Endothelial cell of umbilical vein (primary cell): ENCODE measurements around the gene DIS3L2.

ENCODE experiments used
- CTCF ChIP-seq, 2 donors: IDR thresholded peaks; 1 replicate in 1 of 2; 2 replicates in 1 of 2; pipeline ENCODE4 v1.5.1; 2011; ENCODE audit warnings: low read length in 2 of 2, mild to moderate bottlenecking in 2 of 2, moderate library complexity in 2 of 2, control low read depth in 1 of 2, inconsistent platforms in 1 of 2, low read depth in 1 of 2; ENCODE audit not compliant: insufficient read depth in 1 of 2; ENCODE audit errors: extremely low read depth in 1 of 2
- GATA2 ChIP-seq: IDR thresholded peaks from 2 replicates; pipeline ENCODE4 v1.7.0; 2011; ENCODE audit warnings: low read depth, mild to moderate bottlenecking, moderate library complexity, mixed read lengths, low read length; ENCODE audit not compliant: insufficient read length, insufficient read depth
- POLR2A ChIP-seq: IDR thresholded peaks from 2 replicates; pipeline ENCODE4 v1.6.1; 2012; ENCODE audit warnings: low read depth, mild to moderate bottlenecking, control low read depth, low read length
- POLR2AphosphoS5 ChIP-seq: IDR thresholded peaks from 2 replicates; pipeline ENCODE4 v1.6.1; 2012; ENCODE audit warnings: low read depth, mild to moderate bottlenecking, control low read depth, low read length, moderate library complexity; ENCODE audit not compliant: insufficient read depth

GRCh38 chr2:232076272-232076671, 114.8 kb downstream of the DIS3L2 start:
- no peak for TF ChIP-seq CTCF (IDR thresholded peaks at IDR 0.05; ENCODE audit: extremely low read depth in 1 of 2, insufficient read depth in 1 of 2, low read depth in 1 of 2, low read length in 2 of 2)
- no peak for TF ChIP-seq POLR2A
- TF ChIP-seq POLR2AphosphoS5 = no peak
- TF ChIP-seq GATA2 = no peak
